Adrenal gland (tissue), 5 donors: Measurements from ENCODE around the gene TBC1D1.

Source experiments
- POLR2A ChIP-seq, 2 donors: fragments of 450-650 bp; IDR thresholded peaks; one replicate each; pipeline ENCODE4 v1.6.1; 2017; ENCODE audit warnings: antibody characterized with exemption in 2 of 2, mild to moderate bottlenecking in 2 of 2, moderate library complexity in 1 of 2
- TF ChIP-seq, protein P1 (sequence below), 6 experiments: fragments of 450-650 bp in 4 of 6; fragments of 200-600 bp in 2 of 6; sonication (generic) in 1 of 6; IDR thresholded peaks; 1 replicate in 5 of 6; 2 replicates in 1 of 6; pipeline versions ENCODE4 v1.5.1 to v1.8.0; 2016 to 2021; ENCODE audit warnings: antibody characterized with exemption in 6 of 6, mild to moderate bottlenecking in 2 of 6, moderate library complexity in 1 of 6
- donor health status: DM: no; HTN: no; CAD: no.

- TF ChIP-seq, protein P1, sequence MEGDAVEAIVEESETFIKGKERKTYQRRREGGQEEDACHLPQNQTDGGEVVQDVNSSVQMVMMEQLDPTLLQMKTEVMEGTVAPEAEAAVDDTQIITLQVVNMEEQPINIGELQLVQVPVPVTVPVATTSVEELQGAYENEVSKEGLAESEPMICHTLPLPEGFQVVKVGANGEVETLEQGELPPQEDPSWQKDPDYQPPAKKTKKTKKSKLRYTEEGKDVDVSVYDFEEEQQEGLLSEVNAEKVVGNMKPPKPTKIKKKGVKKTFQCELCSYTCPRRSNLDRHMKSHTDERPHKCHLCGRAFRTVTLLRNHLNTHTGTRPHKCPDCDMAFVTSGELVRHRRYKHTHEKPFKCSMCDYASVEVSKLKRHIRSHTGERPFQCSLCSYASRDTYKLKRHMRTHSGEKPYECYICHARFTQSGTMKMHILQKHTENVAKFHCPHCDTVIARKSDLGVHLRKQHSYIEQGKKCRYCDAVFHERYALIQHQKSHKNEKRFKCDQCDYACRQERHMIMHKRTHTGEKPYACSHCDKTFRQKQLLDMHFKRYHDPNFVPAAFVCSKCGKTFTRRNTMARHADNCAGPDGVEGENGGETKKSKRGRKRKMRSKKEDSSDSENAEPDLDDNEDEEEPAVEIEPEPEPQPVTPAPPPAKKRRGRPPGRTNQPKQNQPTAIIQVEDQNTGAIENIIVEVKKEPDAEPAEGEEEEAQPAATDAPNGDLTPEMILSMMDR (IDR thresholded peaks at IDR 0.05), result no peak
- TF ChIP-seq POLR2A (IDR thresholded peaks at IDR 0.05), result no peak
Observed at GRCh38 chr4:38130884-38131283, 240.0 kb downstream of the TBC1D1 start.
